ENCODE results near the gene ATP5PO. TPM values are rescaled to one million over a fixed set of nuclear protein-coding genes. Genes with fewer than 3 reads are reported as not detected.

The ATP5PO gene
- total RNA-seq, 1 donor from 2014 or later = 272 TPM

GRCh38 chr21:33901412-33902288, 14.0 kb downstream of the ATP5PO start:
- DNase-seq (ENCODE audit: low read depth) = peak; percentile 50

GRCh38 chr21:33899199-33899598, 16.4 kb downstream of the ATP5PO start:
- DNase-seq (ENCODE audit: low read depth) = no peak

- DNase-seq (ENCODE audit: low read depth) = no peak
Measured at GRCh38 chr21:33898586-33898985, 17.0 kb downstream of the ATP5PO start.

GRCh38 chr21:33897739-33898138, 17.9 kb downstream of the ATP5PO start:
- DNase-seq (ENCODE audit: low read depth) = no peak

GRCh38 chr21:33897098-33897497, 18.5 kb downstream of the ATP5PO start:
- DNase-seq (ENCODE audit: low read depth) = no peak

GRCh38 chr21:33896691-33897090, 18.9 kb downstream of the ATP5PO start:
- no peak for DNase-seq (ENCODE audit: low read depth)

- no peak for DNase-seq (ENCODE audit: low read depth)
Measured at GRCh38 chr21:33895356-33895755, 20.2 kb downstream of the ATP5PO start.

- peak; percentile 85 for DNase-seq (ENCODE audit: low read depth)
Measured at GRCh38 chr21:33894736-33895288, 20.8 kb downstream of the ATP5PO start.

- no peak for DNase-seq (ENCODE audit: low read depth)
Measured at GRCh38 chr21:33893917-33894316, 21.7 kb downstream of the ATP5PO start.

GRCh38 chr21:33892853-33893252, 22.8 kb downstream of the ATP5PO start:
- DNase-seq (ENCODE audit: low read depth) = no peak

GRCh38 chr21:33890187-33890586, 25.4 kb downstream of the ATP5PO start:
- no peak for DNase-seq (ENCODE audit: low read depth)

- no peak for DNase-seq (ENCODE audit: low read depth)
Measured at GRCh38 chr21:33886321-33886720, 29.3 kb downstream of the ATP5PO start.

GRCh38 chr21:33885172-33885514, 30.5 kb downstream of the ATP5PO start:
- DNase-seq (ENCODE audit: low read depth) = no peak

- peak; percentile 64 for DNase-seq (ENCODE audit: low read depth)
Measured at GRCh38 chr21:33884376-33885171, 31.0 kb downstream of the ATP5PO start.

GRCh38 chr21:33883118-33883517, 32.5 kb downstream of the ATP5PO start:
- no peak for DNase-seq (ENCODE audit: low read depth)

GRCh38 chr21:33881689-33882440, 33.7 kb downstream of the ATP5PO start:
- DNase-seq (ENCODE audit: low read depth) = no peak

GRCh38 chr21:33880626-33881025, 35.0 kb downstream of the ATP5PO start:
- DNase-seq (ENCODE audit: low read depth) = no peak

GRCh38 chr21:33878824-33879223, 36.8 kb downstream of the ATP5PO start:
- no peak for DNase-seq (ENCODE audit: low read depth)

- no peak for DNase-seq (ENCODE audit: low read depth)
Measured at GRCh38 chr21:33875026-33875695, 40.4 kb downstream of the ATP5PO start.

- DNase-seq (ENCODE audit: low read depth) = no peak
Measured at GRCh38 chr21:33874161-33874560, 41.4 kb downstream of the ATP5PO start.

All from myocyte (in vitro differentiated cells).